Measurements from ENCODE around the gene BCDIN3D.

BCDIN3D gene

GRCh38 chr12:49793620-49794019, 49.3 kb downstream of the BCDIN3D start:
- no peak for DNase-seq
- in situ Hi-C loops (cut with HindIII; ENCODE audit: low pct_ligation_motif_present, low pct_unique_long_range_greater_than_20kb, low sequenced_read_pairs), result no loop called here

GRCh38 chr12:49792976-49793580, 49.8 kb downstream of the BCDIN3D start:
- in situ Hi-C loops (cut with HindIII; ENCODE audit: low pct_ligation_motif_present, low pct_unique_long_range_greater_than_20kb, low sequenced_read_pairs), result no loop called here
- DNase-seq, result no peak

- DNase-seq, result no peak
- in situ Hi-C loops (cut with HindIII; ENCODE audit: low pct_ligation_motif_present, low pct_unique_long_range_greater_than_20kb, low sequenced_read_pairs), result no loop called here
Measured at GRCh38 chr12:49792181-49792970, 50.5 kb downstream of the BCDIN3D start.

- in situ Hi-C loops (cut with HindIII; ENCODE audit: low pct_ligation_motif_present, low pct_unique_long_range_greater_than_20kb, low sequenced_read_pairs), result no loop called here
- no peak for DNase-seq
Measured at GRCh38 chr12:49791700-49792099, 51.2 kb downstream of the BCDIN3D start.

GRCh38 chr12:49790741-49791555, 52.0 kb downstream of the BCDIN3D start:
- DNase-seq, result no peak

GRCh38 chr12:49789992-49790391, 52.9 kb downstream of the BCDIN3D start:
- in situ Hi-C loops (cut with HindIII; ENCODE audit: low pct_ligation_motif_present, low pct_unique_long_range_greater_than_20kb, low sequenced_read_pairs), result no loop called here
- DNase-seq, result no peak

More at GRCh38 chr12:49790741-49791555, 52.0 kb downstream of the BCDIN3D start:
- in situ Hi-C loops (cut with HindIII; ENCODE audit: low pct_ligation_motif_present, low pct_unique_long_range_greater_than_20kb, low sequenced_read_pairs), result no loop called here

- no peak for DNase-seq
- in situ Hi-C loops (cut with HindIII; ENCODE audit: low pct_ligation_motif_present, low pct_unique_long_range_greater_than_20kb, low sequenced_read_pairs), result no loop called here
Measured at GRCh38 chr12:49787672-49788071, 55.2 kb downstream of the BCDIN3D start.
